CD4-positive, alpha-beta T cell treated with Interleukin-21 for 1 hour (primary cell): Measurements from ENCODE around the gene IZUMO1.
"Not testable (repeated sequence)": the region's sequence is repeated elsewhere in the genome, so short reads cannot be mapped to it uniquely, and the experiment has no call there.

Source experiments
- DNase-seq: peaks from one replicate; pipeline ENCODE4 v3.0.0-alpha.2; 2020

IZUMO1 gene

DNA sequence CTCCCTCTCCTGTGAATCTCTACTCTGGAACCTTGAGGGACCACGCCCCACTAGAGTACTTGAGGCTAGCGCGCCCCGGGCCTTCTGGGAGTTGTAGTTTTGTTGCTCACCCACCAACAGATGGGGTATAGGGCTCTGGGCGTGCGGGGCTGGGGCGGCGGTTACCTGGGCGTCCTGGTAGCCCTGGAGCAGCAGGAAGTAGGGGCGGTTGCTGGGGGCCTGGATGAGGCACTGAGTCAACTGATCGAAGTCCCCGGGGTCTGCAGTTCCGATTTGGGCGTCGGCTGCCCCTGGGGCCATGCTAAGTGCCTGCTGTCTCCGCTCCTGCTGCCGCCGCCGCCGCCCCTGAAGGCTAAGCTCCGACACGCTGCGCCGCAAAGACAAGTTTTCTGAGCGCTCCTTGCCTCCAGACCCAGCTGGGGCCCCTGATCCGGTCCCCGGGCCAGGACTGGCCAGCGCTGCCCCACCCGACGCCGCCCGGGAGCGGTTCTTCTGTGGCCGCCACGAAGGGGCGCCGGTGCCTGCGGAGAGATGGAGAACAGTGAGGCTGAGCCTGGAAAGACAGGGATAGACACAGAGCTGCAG, 11.6 kb downstream of the IZUMO1 start:
- DNase-seq = no peak

DNA sequence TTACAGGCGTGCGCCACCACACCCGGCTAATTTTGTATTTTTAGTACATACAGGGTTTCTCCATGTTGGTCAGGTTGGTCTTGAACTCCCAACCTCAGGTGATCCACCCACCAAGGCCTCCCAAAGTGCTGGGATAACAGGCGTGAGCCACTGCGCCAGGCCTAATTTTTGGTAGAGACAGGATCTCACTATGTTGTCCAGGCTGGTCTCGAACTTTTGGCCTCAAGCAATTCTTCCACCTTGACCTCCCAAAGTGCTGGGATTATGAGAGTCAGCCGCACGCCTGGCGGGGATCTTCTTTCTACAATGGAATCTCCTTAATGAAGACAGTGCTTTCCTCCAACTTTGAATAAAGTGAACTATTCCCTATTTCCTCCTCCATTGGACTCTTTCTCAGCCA, 12.1 kb downstream of the IZUMO1 start:
- no peak for DNase-seq

DNA sequence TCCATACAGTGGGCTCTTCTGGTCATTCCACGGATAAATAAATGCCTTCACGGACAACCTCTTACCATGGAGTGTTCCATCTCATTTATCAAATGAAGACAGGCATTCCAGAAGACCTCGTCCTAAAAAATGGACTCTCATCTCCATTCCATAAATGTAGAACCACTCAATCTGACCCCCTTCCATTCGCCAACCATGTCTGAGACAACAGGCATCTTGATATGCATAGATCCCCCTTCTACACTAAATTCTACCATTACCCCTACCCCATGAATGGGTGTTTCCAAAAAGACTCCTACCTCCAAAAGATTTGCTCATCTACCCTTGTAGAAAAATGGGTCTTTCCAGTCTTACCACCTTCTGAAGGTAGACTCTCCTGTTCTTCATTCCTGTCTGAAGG, 15.3 kb downstream of the IZUMO1 start:
- no peak for DNase-seq

DNA sequence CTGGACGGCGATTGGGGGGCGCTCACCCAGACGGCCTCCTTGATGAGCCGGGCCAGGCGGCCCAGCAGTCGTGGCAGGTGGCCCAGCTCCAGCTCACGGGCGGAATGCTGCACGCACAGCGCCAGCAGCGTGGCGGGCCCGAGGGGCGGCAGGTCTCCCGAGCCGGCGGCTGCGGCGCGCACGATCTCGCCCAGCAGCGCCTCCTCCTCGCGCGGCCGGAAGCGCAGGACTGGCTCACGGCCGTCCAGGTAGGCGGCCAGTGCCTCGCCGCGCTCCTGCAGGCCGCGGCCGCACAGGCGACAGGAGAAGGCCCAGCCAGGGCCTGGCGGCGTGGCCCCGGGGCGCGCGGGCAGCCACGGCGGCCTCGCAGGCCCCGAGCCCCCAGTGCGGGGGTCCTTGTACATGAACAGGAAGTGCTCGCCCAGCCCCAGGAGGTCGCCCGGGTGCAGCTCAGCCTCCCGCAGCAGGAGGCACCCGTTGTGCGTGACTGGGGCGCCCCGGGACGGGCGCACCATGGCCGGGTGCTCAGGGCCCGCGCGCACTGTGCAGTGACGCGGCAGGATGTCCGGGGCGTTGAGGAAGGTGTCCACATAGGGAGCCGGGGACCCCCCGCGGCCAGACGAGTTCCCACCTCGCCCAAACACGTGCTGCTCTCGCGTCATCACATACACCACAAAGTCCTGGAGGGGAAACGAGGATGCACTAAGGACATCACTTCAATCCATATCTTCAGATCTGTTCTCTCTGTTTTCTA, 17.6 kb downstream of the IZUMO1 start:
- DNase-seq = no peak

DNA sequence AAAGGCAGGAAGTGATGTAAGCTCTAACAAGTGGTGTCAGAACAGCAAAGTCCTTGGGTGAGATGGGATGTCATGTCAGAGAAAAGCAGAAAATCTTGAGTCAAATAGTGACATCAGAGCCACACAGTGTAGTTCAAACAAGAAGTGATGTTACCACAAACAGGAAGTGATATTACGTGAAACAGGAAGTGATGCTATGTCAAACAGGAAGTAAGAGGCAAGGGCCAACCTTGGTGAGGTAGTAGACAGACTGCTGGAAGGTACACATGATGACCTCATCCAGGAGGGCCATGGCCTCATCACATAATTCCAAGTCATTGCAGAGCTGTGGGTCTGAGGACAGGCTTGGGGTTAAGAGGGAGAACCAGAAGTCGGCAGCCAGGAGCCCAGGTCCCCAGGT, 20.2 kb downstream of the IZUMO1 start:
- peak; percentile 76 for DNase-seq

DNA sequence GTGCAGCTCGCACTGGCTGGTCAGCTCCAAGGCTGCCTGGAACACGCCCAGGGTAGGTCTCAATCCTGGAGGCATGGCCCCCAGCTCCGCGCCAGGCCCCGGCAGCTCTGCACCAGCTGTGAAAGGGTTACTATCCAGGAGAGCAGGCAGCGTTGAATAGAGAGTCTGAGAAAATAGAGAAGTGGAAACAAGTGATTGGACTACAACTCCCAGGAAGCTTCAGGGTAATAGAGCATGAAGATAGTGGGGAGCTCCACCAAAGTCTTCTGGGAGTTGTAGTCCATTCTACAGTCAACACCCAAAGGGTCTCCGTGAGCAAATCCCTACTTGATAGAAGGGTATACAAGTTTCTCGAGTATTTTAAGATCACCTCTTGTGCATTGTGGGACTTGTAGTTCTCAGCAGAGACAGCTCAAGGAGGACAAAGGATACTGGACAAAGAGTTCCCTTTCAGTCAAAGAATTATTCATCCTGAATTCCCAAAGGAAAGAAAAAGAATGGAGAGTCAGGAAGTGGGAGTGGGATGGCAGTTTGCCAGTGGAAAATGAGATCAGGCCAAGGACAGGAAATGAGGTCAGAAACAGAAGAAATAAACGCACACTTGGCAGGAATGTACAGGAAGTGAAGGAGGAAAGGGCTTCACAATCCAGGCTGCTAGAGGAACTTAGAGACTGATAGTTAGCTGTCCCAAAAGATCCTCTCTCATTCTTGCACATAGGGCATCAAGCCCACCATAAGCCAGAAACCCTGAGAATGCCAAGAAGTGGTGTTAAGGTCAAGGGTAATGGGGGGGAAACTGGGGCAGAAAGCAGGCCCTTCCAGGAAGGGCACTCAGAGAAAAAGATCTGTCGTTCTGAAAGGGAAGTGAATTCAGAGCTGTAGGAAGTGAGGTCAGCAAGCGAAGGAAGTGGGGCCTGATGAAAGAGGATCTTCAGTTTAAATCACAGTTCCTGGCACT, 21.6 kb downstream of the IZUMO1 start:
- DNase-seq = peak; percentile 72

DNA sequence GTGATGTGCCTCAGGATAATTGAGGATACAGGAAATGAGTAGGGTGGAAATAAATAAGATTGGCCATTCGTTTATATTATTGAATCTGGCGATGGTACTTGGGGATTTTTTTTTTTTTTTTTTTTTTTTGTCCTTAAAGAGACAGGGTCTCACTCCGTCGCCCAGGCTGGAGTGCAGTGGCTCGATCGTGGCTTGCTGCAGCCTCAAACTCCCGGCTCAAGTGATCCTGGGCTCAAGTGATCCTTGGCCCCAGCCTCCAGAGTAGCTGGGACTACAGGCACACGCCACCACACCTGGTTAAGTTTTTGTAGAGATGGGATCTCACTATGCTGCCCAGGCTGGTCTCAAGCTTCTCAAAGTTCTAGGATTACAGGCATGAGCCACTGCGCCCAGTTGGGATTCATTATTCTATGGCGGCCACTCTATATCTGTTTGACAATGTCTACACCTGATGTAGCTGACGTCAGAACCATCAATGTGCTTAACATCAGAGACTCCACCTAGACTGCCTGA, 24.5 kb downstream of the IZUMO1 start:
- DNase-seq = no peak

DNA sequence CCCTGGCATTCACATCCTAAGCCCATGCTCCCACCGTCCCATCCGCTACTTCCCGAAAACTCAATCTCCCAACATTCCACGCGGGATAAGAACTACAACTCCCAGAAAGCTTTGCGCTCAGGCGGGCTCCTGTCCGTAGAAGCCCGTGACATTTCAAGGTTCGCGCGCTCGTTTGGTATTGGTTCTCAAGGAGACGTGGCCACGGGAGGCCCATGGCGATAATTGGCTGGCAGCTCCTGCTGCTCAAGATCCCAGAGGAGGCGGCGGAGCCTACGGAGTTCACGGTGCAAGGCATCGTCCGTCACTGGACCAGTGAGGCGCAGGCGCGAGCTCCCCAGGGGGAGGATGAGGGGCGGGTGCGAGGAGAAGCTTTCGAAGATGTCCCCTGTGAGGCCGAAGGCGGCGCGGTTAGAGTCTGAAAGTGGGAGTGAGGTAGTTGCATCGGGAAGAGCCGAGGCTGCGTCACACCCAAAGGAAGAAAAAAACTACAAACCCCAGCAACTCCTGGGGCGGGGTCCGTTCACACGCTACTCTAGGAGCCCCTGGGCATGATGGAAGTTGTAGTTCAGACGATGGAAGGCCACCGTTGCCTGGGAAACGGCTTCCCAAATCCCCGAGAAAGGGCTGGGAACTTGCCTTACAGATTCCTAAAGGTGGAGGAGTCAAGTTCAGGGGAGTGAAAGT, 26.0 kb downstream of the IZUMO1 start:
- peak; percentile 95 for DNase-seq

DNA sequence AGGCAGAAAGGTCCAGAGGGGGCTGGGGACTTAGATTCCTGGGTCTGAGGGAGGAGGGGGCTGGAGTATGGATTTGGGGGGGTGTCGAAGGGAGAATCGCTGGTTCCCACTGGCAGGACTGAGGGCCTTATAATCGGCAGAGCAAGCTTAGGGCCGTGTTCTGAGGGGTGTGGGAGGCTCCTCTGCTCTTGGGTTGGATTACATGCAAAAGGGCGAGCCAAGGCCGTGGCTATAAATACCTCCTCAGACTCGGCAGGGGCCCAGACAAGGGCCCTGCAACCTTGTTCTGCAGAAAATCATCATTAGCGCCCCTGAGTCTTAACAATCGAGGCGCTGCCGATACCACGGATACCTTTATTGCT, 26.5 kb downstream of the IZUMO1 start:
- no peak for DNase-seq

DNA sequence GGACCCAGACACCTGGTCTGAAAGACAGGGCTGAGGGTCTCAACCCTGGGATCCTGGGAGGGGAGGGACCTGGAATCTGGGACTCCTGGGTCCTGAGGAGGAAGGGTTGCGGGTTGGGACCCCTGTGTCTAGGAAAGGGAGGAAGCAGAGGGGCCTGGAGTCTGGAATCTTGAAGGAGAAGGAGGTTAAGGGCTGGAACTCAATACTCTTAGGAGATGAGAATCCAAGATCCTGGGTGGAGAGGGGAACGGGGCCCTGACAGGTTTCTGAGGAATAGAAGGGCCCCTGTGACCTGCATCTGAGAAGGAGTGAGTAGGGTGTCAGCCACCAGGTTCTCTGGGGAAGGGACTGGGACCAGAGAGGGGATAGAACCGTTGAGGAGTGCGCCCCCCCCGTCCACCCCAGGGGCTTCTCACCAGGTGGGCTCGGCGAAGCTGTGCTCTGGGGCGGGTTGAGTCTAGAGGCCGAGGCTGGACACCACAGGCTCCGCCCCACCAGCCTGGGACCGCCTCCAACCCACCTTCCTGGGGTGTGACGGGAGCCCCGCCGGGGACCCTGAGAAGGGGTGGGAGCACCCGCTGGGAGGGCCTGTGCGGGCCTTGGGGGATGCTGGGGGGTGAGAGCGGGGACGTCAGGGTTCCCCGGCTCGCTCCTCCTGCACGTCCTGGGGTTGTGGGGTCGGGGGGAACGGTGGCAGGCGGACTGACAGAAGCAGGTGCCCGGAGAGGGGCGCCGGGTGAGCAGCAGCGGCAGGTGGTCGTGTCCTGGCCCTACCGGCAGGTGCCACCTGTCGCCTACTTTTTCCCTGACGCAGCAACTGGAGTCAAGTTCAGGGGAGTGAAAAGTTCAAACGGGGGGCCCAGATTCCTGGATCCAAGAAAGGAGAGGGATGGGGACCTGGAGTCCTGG, 27.2 kb downstream of the IZUMO1 start, which contains the start of gene MAMSTR:
Gene MAMSTR (minus strand): TSS at position 463 of the 909 bp plus-strand sequence. CDS start 694 bp downstream, outside the sequence.
- DNase-seq = no peak

DNA sequence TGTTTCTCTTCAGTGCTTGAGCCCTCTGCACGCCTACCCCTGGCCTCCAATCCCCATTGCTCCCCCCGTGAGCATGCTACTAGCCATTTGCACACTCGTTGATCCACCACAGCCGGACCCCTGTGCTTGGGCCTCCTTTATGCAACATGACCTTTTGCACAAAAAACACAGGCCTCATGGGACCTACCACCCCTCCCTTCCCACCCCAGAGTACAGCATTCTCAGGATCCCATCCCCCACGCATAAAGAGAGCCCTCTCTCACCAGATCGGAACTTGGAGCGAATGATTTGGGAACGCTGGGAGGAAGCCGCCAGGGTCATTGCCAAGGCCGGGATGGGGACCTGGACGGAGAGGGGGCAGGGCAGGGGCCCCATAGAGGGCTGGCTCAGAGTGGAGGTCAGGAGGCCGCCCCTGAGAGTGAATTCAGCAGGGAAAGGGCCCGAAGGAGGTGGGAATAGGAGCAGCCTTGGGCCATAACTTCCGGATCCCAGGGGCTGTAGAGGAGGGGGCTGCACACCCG, 27.9 kb downstream of the IZUMO1 start:
- no peak for DNase-seq

DNA sequence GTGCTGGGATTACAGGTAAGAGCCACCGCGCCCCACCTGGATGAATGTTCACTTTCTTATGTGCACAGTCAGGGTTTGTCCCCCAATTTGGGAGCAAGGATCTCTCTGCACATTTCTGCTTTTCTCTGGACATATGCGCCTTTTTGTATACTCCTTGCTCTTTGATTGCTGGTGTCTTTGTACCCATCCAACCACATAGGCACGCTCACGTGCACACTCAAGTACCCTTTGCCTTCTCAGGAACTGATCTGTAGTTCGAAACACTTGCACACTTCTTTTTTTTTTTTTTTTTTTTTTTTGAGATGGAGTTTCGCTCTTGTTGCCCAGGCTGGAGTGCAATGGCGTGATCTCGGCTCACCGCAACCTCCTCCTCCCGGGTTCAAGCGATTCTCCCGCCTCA, 28.6 kb downstream of the IZUMO1 start:
- not testable (repeated sequence) for DNase-seq

DNA sequence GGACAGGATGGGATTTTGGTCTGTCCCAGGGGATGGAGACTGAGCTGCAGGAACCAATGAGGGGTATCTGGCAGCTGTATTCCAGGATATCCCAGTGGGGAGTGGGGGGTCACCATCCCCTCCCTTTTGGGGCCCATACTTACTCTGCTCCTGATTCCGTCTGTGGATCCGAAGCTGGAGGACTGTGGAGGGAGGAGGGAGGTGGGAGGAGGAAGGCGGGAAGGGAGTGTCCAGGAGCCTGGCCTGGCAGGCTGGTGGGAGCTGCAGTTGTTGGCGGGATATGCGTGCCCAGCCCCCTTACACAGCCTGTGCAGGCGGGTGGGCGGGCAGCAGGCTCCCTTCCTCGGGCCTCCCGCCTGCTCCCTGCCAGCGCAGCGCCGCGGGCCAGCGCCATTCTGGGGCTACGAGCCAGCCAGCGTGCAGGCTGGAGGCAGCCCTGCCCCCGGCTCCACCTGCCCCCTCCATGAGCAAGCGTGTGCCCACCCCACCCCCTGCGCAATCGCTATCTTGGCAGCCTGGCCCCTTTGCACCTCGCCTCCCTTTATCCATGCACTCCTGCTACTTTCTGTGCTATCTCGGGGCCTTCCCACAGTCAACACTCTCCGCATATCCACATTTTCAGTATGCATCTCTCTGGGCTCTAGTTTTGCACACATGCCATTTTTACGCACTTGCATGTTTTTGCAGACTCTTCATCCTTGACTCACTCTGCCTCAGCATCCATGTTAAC, 30.0 kb downstream of the IZUMO1 start:
- DNase-seq = no peak

DNA sequence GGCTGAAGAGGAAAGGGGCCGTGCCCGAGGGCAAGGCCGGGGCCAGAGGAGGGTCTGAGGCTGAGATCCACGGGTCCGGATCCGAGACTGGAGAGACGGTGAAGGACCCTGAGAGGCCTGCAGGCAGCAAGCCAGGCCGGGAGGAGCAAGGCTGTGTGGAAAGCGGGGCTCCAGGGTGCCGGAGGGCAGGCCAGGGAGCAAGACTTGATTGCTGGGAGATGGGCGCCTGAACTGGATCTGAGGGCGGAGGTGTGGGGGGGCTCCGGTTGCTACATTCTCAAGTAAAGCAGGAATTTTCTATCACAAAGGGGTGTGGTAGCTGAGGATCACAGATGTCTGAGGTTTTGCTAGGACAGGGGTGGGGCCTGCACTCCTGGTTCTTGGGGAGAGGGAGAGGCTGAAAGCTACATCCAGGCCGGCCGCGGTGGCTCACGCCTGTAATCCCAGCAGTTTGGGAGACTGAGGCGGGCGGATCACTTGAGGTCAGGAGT, 31.0 kb downstream of the IZUMO1 start:
- no peak for DNase-seq

DNA sequence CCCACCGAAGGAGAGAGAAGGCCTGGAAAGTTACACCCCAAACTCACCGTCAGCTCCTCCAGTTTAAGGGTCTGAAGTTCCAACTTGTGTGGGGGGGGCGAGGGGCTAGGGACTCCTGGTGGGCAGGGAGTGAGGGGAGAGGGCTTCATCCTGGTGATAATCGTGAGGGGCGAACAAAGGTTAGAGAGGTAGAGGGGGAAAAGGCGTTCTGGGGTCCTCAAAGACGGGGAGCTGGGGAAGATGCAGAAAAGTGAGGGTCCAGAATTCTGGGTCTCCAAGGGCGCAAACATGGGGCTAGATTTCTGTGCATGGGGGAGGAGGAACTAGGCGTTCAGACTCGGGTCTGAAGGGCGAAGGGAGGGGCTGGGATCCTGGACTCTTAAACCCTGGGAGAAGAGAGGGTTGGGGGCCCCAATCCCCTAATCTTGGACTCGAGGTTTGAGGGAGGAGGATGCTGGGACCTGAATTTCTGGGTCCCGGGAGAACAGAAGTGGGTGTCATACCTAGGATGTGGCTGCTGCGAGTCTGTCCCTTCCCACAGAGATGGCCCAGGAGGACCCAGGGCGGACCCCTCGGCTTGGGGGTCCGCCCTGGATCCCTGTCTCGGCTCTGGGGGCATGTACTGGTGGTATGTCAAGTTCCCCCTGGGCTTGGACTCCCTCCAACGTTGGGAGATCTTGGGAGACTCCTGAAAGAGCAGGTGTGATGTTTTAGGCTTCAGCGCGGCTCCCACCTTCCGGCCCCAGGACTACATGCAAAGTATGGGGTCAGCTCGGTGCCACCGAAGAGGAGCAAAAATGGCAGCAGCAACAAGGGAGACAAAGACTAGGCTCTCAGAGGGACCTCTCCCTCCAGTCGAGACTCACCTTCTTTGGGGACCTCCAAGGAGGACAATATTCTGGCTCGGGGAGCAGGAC, 31.7 kb downstream of the IZUMO1 start:
- no peak for DNase-seq

DNA sequence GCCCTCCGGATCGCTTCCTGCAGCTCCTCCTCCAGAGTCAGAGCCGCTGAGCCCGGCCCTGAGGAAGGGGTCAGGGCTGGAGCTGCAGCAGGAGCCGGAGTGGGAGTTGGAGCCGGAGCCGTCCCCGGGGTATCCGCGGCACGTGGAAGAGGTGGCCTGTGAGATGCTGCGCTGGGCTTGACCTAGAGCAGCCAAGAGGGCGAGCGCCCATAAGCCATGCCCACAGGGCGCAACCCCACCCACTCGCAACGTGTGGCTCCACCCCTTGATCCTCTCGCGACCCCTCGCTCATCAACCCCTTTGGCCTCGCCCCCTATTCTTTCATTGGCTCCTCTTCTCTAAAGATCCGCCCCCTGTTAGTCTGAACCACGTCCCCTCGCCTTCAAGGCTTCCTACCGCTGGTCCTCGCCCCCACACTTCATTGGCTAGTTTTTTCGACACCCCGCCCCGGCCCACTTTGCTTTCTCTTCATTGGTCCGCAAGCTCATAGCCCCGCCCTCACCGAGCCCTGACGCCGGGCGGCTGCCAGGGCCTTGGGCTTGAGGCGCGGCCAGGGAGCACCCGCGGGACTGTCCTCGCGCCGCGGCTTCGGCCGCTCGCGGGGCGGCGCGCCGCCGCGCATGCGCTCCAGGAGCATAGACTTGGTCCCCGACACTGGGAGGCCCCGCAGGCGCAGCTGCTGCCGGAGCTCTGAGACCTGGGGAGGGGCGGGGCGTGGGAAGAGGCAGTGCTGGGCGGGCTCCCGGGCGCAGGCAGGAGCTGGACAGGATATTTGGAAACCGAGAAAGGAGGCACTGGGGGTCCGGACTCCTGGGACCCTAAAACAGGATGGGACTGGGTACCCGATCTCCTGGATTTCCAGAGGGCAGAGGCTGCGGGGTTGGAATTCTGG, 32.6 kb downstream of the IZUMO1 start:
- peak; percentile 99 for DNase-seq

DNA sequence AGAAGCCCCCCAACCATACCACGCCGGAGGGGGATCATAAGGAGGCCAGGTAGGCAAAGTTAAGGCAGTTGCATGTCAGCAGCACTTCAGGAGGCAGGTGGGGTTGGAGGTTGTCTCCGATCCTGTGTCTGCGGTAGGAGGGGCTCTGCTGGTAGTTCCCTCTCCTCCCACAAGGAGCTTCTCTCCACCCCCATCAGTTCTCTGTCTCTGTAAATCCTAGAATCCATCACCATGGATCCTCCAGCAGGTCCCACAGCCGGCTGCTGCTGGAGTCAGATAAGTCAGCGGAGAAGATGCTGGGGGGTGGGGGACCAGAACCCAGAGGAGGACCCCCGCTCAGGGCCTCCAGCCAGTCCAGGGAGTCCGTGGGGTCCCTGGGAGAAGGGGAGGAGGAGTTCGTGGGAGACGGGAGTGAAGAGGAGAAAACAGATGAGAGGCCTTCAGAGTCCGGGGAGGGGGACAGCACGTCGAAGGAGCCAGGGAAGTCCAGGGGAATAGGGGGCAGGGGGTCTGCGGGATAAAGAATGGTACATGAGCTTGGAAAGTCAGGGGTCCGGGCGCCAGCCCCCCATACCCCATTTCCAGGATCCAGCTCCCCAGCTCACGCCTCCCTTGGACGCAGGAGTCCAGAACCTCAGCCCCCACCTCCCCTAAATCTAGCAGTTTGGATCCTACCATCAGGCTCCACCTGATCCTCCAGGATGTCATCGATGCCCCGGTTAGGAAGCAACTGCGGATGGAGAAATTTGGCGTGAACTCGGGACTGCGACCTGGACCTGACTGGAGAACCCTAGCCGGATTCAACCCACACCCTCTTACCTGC, 33.5 kb downstream of the IZUMO1 start:
- DNase-seq = no peak
